Parathyroid adenoma (tissue), 2 donors: ENCODE data around the gene PRAC2.

ENCODE experiments used
- H2AFZ ChIP-seq: fragments of 300-600 bp; sonication (generic); one replicate; pipeline ENCODE4 v1.7.0; 2017; ENCODE audit warnings: antibody characterized with exemption, mild to moderate bottlenecking
- H3K27ac ChIP-seq: fragments of 300-600 bp; sonication (generic); one replicate; pipeline ENCODE4 v1.7.0; 2017
- H3K27me3 ChIP-seq: fragments of 300-600 bp; sonication (generic); one replicate; pipeline ENCODE4 v1.7.0; 2017; ENCODE audit warnings: low read length; ENCODE audit not compliant: control insufficient read depth, insufficient read depth
- H3K36me3 ChIP-seq: fragments of 300-600 bp; sonication (generic); one replicate; pipeline ENCODE4 v1.7.0; 2017; ENCODE audit warnings: low read length; ENCODE audit not compliant: control insufficient read depth, insufficient read depth
- H3K4me1 ChIP-seq: fragments of 300-600 bp; sonication (generic); one replicate; pipeline ENCODE4 v1.7.0; 2017; ENCODE audit warnings: control low read depth
- H3K4me2 ChIP-seq: fragments of 300-600 bp; sonication (generic); one replicate; pipeline ENCODE4 v1.7.0; 2017; ENCODE audit warnings: low read length
- H3K4me3 ChIP-seq: fragments of 300-600 bp; sonication (generic); one replicate; pipeline ENCODE4 v1.7.0; 2017; ENCODE audit warnings: low read depth, low read length
- H3K79me2 ChIP-seq: fragments of 300-600 bp; sonication (generic); one replicate; pipeline ENCODE4 v1.7.0; 2017; ENCODE audit warnings: control low read depth
- H3K9ac ChIP-seq: fragments of 300-600 bp; sonication (generic); one replicate; pipeline ENCODE4 v1.7.0; 2017; ENCODE audit warnings: mild to moderate bottlenecking
- H3K9me3 ChIP-seq: fragments of 300-600 bp; sonication (generic); one replicate; pipeline ENCODE4 v1.7.0; 2017; ENCODE audit warnings: low read length; ENCODE audit not compliant: control insufficient read depth
- TF ChIP-seq, protein P1 (sequence below): fragments of 300-600 bp; sonication (generic); IDR thresholded peaks from one replicate; pipeline ENCODE4 v1.7.0; 2017; ENCODE audit warnings: antibody characterized with exemption, mild to moderate bottlenecking
- donor health status: primary hyperparathyroidism.

PRAC2 gene

DNA sequence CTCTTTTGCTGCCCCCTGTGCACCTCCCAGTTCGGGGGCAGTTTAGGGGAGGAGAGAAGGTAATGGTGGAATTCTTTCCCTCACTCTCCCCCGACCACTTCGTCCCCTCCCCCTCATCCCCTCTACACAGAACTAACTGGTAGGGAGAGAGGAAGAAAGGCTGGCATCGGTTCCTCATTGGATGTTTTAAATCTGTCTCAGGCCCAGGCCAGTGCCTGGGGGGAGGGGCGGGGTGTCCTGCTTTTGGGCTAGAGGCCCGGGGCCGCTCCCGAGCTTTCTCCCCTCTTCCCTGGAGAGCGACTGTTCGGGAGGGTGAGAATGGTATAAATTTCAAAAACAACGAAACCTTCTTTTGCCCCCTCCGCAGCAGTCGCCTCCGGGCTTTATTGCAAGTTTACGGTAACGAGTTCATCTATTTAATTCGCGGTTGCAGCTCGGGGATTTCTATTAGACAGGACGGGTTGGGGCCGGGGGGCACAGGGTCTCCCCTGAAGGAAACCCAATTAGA, at the start of gene PRAC2:
Gene PRAC2 (plus strand): TSS at position 271 of the 508 bp plus-strand sequence. CDS start 1,226 bp downstream, outside the sequence.
- Histone ChIP-seq H3K9ac (no peak within 1 kb of the TSS), H3K36me3 (no peaks in the 10 kb centered on the region), H3K79me2 (no peaks in the 10 kb centered on the region), H3K4me2 (no peak within 1 kb of the TSS), H3K27ac (no peak within 1 kb of the TSS), H3K4me3 (no peak within 1 kb of the TSS), H3K4me1 (no peaks in the 10 kb centered on the region), H3K9me3 (no peaks in the 10 kb centered on the region), H2AFZ (no peak within 1 kb of the TSS), H3K27me3 (peaks cover 51% of the 10 kb centered on the region)
- TF ChIP-seq, protein P1, sequence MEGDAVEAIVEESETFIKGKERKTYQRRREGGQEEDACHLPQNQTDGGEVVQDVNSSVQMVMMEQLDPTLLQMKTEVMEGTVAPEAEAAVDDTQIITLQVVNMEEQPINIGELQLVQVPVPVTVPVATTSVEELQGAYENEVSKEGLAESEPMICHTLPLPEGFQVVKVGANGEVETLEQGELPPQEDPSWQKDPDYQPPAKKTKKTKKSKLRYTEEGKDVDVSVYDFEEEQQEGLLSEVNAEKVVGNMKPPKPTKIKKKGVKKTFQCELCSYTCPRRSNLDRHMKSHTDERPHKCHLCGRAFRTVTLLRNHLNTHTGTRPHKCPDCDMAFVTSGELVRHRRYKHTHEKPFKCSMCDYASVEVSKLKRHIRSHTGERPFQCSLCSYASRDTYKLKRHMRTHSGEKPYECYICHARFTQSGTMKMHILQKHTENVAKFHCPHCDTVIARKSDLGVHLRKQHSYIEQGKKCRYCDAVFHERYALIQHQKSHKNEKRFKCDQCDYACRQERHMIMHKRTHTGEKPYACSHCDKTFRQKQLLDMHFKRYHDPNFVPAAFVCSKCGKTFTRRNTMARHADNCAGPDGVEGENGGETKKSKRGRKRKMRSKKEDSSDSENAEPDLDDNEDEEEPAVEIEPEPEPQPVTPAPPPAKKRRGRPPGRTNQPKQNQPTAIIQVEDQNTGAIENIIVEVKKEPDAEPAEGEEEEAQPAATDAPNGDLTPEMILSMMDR, result no peak

DNA sequence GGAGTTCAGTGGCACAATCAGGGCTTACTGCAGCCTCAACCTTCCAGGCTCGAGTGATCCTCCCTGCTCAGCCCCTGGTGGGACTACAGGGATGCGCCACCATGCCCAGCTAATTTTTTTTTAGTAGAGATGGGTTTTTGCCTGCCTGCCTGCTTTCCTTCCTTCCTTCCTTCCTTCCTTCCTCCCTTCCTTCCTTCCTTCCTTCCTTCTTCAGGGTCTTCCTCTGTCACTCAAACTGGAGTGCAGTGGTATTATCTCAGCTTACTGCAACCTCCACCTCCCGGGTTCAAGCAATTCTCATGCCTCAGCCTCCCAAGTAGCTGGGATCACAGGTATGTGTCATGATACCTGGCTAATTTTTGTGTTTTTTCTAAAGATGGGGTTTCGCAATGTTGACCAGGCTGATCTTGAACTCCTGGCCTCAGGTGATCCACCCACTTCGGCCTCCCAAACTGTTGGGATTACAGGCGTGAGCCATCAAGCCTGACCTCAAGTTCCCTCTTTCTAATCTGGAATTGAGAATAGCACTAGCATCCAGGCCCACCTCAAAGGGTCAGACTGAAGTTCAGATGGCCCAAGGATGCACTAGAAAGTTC, 45.9 kb upstream of the PRAC2 start:
- Histone ChIP-seq H3K9ac (no peak overlapping the region), H3K79me2 (no peaks in the 10 kb centered on the region), H3K4me2 (no peak overlapping the region), H2AFZ (no peak overlapping the region), H3K27ac (no peak overlapping the region), H3K4me1 (no peaks in the 10 kb centered on the region), H3K27me3 (peaks cover 5% of the 10 kb centered on the region), H3K9me3 (no peaks in the 10 kb centered on the region), H3K4me3 (no peak overlapping the region), H3K36me3 (no peaks in the 10 kb centered on the region)
- TF ChIP-seq, protein P1, result no peak

DNA sequence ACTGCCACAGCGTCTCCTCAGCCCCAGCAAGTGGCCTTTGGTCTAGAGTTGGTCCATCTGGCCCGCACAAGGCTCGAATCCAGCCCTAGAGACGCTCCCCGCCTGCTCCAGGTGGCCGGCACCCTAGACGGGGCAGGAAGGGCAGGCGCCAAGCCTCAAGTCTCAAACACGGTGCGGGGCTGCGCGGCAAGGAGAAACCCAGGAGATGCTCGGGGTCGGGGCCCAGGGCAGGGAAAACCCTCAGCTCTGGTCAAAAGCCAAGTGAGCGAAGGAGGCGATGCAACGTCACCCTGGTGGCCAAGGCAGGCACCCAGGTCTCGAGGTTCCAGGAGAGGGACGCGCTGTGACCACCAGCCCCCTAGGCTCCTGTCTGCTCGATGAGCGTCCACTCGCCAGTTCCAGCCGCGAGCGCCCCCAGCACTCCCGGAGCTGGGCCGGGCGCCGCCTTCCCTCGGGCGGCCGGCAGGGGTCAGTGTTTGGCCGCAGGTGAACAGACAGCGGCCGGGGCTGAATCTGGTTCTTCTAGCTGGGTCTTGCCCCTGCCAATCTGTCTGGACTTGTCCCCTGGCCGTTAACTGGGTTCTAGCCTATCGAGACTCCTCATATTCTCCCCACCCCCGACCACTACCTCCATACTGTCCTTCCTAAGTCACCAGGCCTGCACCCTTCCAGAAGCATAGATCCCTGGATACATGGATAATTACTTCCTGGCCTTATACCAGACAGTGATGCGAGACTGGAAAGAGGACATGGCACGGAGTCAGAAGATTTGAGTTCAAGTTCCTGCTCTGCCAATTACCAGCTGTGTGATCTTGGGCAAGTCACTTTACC, 44.6 kb upstream of the PRAC2 start:
- Histone ChIP-seq H3K4me1 (no peaks in the 10 kb centered on the region), H3K4me2 (no peak overlapping the region), H3K79me2 (no peaks in the 10 kb centered on the region), H3K9me3 (no peaks in the 10 kb centered on the region), H3K9ac (no peak overlapping the region), H3K27ac (no peak overlapping the region), H2AFZ (peak overlapping the region; percentile 6), H3K36me3 (no peaks in the 10 kb centered on the region), H3K27me3 (no peaks in the 10 kb centered on the region), H3K4me3 (no peak overlapping the region)
- TF ChIP-seq, protein P1, result peak; percentile 92

DNA sequence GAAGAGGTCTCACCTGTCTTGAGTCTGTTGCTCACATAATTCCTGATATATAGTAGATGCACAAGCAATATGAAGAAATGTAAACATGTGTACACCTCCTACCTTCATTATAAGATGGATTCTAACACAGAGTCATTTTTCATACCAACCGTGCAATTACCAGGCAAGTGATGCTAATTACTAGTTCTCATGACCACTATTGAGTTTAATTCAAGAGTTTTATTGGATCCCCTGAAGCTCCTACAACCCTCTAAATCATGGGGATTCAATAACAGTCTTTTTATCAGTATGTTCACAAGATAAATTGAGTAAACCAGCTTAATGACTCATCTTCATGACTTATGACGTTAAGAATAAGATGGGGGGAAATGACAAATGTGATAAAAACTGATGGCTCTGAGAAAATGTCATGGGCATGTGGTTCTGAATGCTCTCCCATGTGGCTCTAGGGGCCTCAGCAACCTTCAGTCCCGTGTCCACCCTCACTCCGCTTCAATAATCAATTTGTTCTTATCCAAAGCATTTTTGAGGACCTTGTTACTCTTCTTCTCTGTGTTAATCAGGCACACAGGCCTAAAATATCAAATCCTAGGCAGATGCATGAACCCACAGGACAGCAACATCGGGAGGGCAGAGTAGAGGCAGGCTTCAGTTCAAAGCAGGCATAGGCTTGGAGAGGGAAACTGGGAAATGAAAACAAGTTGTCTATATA, 43.4 kb upstream of the PRAC2 start:
- Histone ChIP-seq H2AFZ (no peak overlapping the region), H3K4me3 (no peak overlapping the region), H3K4me2 (no peak overlapping the region), H3K79me2 (no peaks in the 10 kb centered on the region), H3K9ac (no peak overlapping the region), H3K27ac (no peak overlapping the region), H3K27me3 (no peaks in the 10 kb centered on the region), H3K36me3 (no peaks in the 10 kb centered on the region), H3K9me3 (no peaks in the 10 kb centered on the region), H3K4me1 (no peaks in the 10 kb centered on the region)
- TF ChIP-seq, protein P1, result no peak
